IPS-NIHi7 (cell line): ENCODE results near the gene CASTOR1.

Experiments used
- DNase-seq: peaks from one replicate; pipeline ENCODE4 v3.0.0; 2012; ENCODE audit warnings: mixed read lengths; ENCODE audit errors: extremely low spot score

The CASTOR1 gene

DNA sequence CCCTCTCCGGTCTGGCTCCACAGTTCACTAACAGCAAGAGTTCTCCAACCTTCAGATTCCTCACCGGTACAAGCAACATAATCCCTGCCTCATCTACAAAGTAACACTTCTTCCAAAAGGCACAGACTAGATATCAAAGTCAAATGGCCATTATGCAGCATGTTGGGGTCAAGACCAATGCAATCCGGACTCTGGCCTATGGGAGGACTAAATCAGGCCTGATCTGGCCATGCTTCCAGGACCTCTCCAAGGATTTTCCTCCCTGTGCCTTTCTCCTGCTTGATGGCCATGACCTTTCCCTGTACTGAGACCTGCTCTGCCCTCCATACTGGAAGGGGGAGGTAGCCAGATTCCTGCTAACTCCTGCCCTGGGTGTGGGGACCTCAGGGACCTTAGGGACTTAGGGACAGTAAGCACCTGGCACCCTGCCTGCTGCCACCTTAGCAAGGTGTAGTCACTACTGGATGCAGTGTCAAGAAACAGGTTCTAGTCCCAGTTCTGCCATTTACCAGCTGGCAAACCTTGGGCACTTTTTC is 30.8 kb upstream of the CASTOR1 start:
- DNase-seq, result no peak

DNA sequence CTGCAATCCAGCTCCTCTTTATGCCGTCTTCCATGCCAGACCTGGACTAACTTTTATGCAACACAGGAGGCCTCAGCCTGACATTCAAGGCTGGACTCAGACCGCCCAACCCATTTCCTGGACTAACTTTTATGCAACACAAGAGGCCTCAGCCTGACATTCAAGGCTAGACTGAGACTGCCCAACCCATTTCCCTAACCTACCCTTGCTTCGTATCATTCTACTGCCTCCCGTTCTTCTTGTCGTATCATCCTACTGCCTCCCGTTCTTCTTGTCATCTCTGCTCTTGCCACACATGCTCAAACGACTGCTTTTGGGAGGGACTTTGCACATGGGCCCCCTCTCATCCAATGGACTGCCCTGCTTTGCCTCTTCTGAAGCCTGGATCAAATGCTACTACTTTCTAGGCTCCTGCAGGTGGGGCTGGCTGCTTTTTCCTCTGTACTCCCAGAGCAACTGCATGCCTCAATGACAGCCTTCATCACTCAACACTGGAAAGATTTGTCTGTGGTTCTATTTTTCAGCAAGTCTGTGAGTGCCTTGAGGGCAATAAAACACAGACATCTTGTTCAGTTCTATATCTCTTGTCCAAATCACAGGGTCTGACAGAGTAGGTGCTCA is 29.6 kb upstream of the CASTOR1 start:
- DNase-seq, result no peak

DNA sequence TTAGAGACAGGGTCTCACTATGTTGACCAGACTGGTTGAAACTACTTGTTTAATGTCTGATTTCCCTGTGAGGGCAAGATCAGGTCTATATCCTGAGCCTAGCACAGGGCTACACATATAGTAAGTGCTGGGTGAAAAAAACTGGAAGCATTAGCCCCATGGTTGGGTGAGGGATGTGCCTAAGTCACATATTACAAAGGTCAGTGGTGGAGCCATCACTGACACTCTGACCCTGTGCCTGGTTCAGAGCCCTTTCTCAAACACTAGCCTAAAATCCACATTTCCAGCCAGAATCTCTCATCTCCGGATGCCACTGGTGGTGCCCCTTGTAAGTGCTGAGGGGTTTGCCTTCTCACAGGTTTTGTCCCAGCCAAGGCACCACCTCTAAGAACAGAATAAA is 28.5 kb upstream of the CASTOR1 start:
- no peak for DNase-seq

DNA sequence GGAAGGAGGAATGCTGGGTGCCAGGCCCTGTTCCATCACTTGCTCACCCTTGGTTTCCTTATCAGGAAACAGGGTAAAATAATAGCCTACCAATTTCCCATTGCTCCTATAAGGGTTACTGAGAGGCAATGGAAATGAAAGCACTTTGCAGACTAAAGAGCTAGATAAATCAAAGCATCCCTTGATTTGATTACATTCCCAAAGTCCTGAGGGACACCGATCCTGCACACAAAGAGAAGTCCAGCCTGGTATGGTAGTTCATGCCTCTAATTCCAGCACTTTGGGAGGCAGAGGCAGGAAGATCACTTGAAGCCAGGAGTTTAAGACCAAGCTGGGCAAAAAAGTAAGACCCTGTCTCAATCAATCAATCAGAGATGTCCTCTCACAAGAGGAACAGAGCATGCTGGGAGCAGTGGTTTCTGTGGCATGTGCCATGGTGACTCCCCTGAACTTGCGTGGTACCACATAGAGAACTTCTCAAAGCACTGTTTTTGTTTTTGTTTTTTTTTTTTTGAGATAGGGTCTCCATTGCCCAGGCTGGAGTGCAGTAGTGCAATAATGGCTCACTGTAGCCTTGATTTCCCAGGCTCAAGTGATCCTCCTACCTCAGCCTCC is 26.8 kb upstream of the CASTOR1 start:
- no peak for DNase-seq

DNA sequence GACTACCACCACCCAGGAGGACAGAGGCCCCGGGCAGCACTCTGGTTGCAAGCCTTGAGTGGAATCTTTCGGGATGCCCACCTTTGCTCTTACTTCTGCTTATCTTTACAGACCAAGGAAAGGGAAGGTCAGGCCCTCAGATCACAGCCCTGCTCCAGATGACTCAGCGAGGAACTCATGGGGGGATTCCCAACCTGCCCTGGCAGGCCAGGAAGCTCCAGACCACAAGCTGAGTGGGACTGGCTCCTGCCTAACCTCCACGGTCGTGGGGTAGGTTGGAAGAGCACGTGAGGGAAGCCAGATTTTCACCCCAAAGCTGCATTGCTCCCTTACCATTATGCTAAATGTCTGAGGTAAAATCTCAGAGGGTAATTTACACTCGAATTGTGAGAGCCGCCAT is 25.6 kb upstream of the CASTOR1 start:
- DNase-seq, result peak; percentile 33

DNA sequence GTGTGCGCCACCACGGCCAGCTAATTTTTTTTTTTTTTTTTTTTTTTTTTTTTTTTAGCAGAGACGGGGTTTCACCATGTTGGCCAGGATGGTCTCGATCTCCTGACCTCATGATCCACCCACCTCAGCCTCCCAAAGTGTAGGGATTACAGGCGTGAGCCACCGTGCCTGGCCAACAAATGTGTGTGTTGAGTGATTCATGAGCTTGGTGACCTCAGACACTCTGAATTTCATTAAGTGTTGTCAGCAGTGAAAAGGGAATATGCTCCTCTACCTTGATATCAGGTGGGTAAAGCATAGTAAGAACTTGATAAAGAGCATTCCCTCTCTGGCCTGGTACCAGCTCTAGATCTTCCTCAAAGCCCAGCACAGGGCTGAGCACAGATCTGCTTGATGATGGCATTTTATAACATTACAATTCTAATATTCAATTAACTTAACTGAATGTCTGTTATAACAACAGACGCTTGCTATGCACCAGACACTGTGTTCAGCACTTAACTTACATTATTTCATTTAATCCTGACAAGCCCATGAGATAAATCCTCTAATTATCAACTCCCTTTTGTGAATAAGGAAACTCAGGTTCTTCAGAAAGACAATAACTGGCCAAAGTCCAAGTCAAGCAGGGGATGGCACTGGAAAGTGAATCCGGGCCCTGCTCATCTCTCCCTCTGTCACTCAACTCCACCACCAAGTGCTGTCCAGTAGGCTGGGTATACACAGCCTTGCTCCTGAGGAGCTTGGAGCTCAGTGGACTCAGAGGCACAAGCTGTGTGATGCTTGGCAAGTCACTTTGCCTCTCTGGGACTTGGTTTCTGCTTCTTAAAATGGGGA is 24.4 kb upstream of the CASTOR1 start:
- no peak for DNase-seq

DNA sequence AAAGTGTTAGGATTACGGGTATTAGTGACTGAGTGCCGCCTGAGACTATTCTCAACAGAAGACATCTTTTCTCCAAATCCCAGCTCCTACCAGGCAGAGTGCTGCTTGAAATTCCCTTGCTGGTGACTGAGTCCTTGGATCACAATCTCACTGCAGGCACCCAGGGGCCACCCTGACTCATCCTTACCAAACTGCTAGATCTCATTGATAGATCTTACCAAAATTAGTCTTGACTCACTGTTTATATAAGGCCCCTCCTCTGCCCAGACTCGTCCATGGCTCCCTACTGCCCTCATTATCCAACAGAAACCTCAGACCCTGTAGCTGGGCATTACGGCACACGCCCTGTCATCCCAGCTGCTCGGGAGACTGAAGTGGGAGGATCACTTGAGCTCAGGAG is 22.7 kb upstream of the CASTOR1 start:
- no peak for DNase-seq

DNA sequence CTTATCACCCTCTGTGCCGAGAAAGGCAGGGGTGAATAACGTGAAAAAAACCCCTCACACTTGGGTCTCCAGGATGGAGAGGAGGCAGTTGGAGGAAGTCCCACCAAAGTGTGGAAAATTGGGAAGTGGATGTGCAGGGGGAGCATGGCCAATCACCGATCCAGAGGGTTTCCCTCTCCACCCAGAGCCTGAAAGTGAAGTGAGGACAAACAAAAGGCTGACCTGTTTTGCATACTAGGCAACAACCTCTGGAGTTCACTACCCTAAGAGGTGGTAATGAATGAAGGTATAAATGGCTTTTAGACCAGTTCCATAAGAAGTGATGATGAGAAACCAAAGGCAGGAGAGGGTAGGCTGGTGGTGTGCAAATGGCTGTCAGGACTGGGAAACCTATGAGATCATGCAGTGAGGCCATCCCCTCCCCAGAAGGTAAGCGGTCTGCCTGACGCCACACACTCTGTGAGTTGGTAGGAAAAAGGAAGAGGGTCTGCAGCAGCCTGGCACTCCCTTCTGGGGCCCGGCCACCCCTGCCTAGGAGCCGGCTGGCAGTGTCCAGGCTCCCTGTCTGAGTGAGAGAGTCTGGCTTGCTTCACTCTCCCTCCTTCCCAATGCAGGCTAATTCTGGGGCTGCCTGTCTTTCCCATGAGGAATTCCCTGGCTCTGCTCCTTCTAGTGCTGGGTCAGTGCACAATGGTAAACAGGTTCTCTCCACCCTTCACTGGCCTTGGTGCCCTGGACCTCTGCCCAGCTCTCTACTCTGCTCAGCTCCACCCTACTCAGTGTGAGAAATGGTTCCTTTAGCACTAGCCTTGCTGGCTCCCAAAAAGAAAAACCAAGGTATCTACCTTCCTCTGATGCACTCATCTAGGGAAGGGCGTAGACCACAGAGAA is 21.8 kb upstream of the CASTOR1 start:
- DNase-seq, result no peak

DNA sequence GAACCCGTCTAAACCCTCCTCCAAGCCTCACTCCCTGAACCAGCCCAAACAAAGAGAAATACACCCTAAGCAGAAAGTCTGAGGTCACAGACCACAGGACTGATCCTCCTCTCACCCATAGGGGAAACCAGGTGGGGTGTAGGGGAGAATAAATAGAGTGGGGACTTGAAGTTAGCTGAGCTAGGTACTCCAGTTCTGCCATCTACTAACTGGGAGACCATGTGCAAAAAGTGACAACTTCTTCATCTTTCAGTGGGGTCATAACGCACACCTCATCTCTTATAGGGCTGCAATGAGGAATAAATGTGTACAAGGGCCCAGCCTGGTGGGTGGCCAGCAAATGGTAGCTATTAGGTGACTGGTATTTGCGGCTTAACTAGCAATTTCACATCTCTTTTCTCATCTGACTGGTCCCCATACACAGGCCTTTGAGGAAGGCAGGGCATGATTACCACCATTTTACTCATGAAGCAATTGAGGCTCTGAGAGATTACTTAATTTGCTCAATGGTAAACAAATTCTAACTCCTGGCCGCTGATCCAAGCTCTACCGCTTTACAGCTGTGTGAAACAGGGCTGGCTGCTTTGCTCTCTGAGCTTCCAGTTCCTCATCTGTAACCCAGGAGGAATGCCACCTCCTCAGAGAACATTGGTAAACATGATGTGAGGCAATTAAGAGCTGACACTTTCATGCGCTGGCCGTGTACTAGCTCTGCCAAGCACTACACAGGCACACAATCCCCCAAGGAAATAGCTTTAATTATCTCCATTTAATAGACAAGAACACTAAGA is 20.8 kb upstream of the CASTOR1 start:
- DNase-seq, result no peak

DNA sequence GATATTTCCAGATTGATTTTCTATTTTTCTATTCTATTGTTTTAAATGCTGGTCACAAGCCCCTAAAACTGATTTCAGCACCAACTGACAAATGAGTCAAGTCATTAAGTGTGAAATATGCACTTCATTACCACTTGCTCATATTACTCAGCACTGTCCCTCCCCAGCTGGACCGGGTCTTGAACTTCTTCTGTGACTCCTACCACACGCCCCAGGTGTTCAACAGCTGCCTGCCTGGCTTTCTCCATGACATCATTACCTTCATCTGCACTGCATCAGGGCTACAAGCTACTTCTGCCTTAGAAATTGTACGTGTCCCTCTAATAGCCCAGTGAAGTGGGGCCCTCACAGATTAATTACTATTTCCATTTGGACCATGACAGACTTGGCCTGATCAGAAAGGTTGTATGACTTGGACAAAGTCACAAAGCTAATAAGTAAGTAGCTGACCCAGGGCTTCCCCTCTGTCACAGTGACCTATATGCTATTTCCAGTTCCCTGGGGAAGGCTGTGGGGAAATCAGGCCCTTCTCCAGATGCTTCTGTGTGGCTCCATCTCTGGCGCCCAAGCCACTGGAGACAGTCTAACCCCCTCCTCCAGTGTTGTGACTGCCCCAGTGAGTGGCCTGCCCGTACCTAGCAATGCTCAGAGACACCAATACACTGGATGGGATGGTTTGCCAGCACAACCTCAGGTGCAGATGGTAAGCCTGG is 19.4 kb upstream of the CASTOR1 start:
- DNase-seq, result no peak

DNA sequence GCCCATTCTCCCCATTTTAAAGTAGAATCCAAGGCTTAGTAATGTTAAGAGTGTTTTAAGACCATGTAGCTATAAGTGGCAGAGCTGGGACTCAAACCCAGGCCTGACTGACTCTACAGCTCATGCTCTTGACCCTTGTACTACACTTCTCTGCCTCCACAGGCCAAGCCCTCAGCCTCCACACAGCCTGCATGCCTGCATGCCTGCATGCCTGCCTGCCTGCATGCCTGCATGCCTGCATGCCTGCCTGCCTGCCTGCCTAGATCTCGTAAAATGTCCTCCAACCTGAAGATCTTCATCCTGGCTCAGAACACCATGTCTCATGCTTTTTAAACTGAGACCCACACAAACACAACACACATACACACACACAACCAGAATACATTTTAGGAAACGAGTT is 18.8 kb upstream of the CASTOR1 start:
- DNase-seq, result no peak

DNA sequence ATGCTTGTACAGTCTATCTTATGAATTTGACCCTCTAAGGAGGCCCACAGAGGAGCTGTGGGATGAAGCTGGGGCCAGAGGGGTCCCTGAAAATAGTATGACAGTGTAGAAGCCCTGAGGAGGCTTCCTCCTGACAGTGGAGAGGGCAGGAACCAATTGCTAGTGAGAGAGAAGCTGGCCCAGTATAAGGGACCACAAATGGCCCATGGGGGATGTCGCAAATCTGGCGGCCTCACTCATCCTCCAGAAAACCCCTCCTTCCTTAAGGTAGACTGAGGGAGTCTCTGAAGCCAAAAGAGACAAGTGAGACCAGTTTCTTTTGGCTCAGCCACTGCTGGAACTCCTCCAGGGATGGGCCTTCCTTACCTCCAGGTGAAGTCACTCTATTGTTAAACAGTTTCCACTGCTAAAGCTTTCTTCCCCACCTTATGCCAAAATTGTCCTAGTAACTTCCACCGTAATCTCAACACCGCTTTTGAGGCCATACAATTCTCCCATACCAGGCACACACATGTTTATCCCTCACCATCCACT is 17.8 kb upstream of the CASTOR1 start:
- no peak for DNase-seq

DNA sequence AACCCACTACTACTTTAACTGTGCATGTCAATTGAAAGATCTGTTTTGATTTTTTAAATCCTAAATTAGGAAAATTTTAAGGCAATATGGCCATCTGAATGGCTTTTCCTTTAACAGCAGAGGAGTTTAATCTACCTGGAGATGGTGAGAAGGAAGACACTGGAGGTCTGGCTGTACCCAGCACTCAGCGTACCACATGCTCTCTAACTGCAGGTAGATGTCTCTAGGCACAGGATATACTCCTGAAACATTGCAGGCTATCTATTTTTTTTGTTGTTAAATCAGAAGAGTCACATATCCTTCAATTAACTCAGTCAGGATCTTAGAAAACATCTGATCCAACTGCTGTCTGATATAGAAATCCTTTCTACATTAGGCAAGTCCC is 17.3 kb upstream of the CASTOR1 start:
- DNase-seq, result no peak

DNA sequence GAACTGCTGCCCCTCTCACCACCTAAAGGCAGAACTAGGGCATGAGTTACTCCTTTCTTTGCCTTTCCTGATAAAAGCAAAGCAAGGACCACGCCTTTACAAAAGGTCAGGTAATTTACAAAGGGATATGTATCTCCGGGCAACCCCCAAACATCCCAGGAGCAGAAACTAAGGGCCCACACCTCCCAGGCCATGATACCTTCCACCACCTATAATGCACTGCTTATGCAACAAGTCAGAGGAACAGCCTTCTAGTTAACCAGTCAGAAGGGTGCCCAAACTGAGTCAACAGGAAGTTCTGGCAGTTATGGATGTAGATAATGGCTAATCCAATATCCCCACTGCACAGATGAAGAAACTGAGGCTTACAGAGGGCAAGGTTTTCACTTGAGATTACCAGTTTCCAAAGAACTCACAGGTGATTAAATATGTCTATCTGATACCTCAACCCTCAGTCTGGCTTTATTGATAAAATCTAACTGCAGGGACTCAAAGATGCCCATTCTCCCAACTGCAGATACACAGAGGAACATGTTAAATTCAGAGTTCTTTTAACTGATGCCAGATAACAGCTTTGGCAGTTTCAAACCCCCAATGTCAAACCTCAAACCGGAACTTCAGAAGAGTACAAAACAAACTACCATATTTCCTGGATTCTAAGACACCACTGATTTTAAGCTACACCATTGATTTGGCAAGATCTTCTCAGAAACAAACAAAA is 16.8 kb upstream of the CASTOR1 start:
- no peak for DNase-seq

DNA sequence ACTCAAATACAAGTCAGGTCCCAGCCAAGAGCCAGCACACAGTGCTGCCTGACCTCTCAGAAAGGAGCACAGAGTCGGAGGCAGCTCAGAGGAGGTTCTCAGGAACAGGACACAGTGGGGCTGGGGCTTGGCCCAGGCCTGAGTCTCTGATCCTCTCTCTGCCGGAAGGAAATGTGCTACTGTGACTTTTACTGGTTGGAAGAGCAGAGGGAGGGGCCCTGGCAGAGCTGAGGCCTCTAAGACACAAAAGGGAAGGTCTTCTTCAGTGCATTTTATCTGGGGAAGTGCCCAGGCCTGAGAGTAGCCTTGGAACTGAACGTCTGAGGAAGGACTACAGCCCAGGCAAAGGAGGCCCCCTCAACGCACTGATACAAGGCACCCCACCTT is 16.2 kb upstream of the CASTOR1 start:
- no peak for DNase-seq

DNA sequence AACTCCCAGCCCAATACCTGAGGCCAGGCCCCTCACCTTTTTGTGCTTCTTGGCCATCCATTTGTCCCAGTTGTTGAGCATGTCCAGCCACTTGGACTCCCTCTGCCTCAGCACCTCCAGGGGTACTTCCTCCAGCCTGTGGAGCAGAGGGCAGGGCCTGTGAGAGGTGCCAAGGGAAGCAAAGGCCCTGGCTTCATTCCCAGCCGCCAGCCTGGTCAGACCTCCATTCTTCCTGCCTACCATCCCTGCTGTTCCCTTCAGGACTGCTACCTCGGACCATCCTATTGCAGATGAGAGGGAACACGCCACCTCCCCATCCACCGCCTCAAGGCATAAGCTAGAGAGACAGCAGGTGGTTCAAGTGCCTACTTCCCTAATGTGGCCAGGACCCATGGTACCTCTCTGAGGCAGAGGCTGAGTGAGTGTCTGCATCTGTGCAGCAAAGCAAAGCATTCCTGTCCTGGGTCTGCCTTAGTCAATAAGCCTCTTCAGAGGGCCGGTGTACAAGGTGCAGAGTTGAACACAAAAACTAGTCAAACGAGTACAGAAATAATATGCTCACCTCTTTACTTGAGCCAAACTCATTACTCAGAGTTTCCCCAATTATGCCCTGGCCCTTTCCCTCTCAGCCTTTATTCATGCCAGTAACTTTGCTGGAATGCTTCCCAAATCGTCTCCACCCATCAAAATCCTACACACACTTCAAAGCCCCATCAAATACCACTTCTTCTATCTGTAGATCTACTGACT is 15.4 kb upstream of the CASTOR1 start:
- no peak for DNase-seq

DNA sequence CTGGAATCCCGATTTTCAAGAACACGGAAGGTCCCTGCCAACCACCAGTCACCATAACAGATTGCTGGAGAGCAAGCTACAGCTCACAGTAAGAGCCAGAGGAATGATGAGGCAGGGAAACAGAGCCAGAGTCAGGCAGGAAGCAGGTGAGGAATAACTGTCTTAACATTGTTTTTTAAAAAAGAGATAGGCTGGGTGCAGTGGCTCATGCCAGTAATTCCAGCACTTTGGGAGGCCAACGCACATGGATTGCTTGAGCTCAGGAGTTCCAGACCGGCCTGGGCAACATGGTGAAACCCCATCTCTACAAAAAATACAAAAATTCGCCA is 13.5 kb upstream of the CASTOR1 start:
- DNase-seq, result no peak

DNA sequence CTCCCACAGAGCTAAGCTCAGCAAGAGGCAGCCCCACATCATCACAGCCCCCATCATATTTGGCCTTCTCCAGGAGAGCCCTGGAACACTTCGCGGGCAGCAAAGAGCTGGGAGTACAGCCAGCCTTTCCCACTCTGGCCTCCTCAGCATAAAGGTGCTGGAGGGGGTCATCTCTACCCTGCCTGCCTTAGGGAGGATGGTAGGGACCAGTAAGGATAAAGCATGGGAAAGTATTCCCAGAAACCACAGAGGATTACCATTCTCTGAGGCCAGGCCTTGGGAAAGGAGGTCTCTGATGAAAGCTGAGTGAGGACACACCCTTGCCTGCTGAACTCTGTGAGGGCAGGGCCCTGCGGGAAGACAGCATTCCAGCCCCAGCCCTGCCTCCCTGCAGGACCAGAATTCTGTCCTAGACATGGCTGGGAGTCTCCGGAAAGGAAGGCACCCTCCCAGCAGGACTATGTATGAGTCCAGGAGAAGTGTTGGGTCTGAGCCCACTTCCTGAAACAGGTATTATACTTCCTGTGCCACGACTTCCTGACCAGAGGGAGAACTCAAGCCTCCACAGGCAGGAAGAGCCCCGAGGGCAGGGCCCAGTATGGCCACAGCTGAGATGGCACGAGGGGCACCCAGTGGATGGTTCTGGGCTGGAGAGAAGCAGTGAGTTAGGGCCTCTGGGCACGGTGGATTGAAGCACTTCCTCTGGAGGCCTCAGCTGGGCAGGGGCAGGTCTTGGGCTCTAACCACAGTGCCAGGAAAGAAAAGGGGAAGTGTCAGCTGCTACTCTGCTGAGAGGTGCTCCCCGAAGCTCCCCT is 12.9 kb upstream of the CASTOR1 start:
- no peak for DNase-seq
